Gastroesophageal sphincter (tissue), 4 donors: ENCODE data around the gene KLLN. TPM values are rescaled to one million over a fixed set of nuclear protein-coding genes. Genes with fewer than 3 reads are reported as not detected.

ENCODE experiments used
- ATAC-seq: fragments of 150-250 bp; one replicate; pipeline ENCODE4 v1.9.1; 2016; ENCODE audit warnings: mild to moderate bottlenecking, moderate library complexity
- H3K27ac ChIP-seq, 4 donors: fragments of 200-600 bp; sonication (generic) in 3 of 4; 1 replicate in 3 of 4; 2 replicates in 1 of 4; pipeline ENCODE4 v1.5.1; 2016 to 2019
- H3K27me3 ChIP-seq: fragments of 200-600 bp; sonication (generic); one replicate; pipeline ENCODE4 v1.5.1; 2019
- H3K36me3 ChIP-seq, 2 donors: fragments of 200-600 bp; sonication (generic); one replicate each; pipeline ENCODE4 v1.5.1; 2019; ENCODE audit warnings: control low read depth in 1 of 2
- H3K4me1 ChIP-seq, 3 donors: fragments of 200-600 bp; sonication (generic); 1 replicate in 2 of 3; 2 replicates in 1 of 3; pipeline ENCODE4 v1.5.1; 2016 to 2019; ENCODE audit warnings: control low read depth in 2 of 3
- H3K4me3 ChIP-seq, 2 donors: fragments of 200-600 bp; sonication (generic); one replicate each; pipeline ENCODE4 v1.5.1; 2019; ENCODE audit warnings: mild to moderate bottlenecking in 1 of 2, moderate library complexity in 1 of 2
- H3K9me3 ChIP-seq, 3 donors: fragments of 200-600 bp; sonication (generic); one replicate each; pipeline ENCODE4 v1.5.1; 2017 to 2019; ENCODE audit warnings: control low read depth in 2 of 3
- CTCF ChIP-seq, 4 experiments: fragments of 200-600 bp in 2 of 4; fragments of 450-650 bp in 2 of 4; sonication (generic) in 1 of 4; IDR thresholded peaks; one replicate each; pipeline ENCODE4 v1.5.1; 2017 to 2019; ENCODE audit warnings: antibody characterized with exemption in 4 of 4, mild to moderate bottlenecking in 2 of 4, moderate library complexity in 2 of 4
- EP300 ChIP-seq: sonication (generic); formaldehyde crosslinking; IDR thresholded peaks from one replicate; pipeline ENCODE4 v1.6.1; 2017; ENCODE audit warnings: antibody characterized with exemption, mild to moderate bottlenecking
- POLR2A ChIP-seq, 2 donors: fragments of 450-650 bp; IDR thresholded peaks; one replicate each; pipeline ENCODE4 v1.6.1; 2017; ENCODE audit warnings: antibody characterized with exemption in 2 of 2, mild to moderate bottlenecking in 2 of 2, moderate library complexity in 1 of 2
- POLR2AphosphoS5 ChIP-seq: sonication (generic); formaldehyde crosslinking; IDR thresholded peaks from one replicate; pipeline ENCODE4 v1.6.1; 2017; ENCODE audit warnings: antibody characterized with exemption
- WGBS, 2 donors: methylation state at CpG; one replicate each; pipeline ENCODE4 v1.1.5; 2018; ENCODE audit warnings: low coverage in 1 of 2; 5-methylcytosine and 5-hydroxymethylcytosine counted together
- total RNA-seq, 4 donors: library from RNA; depleted of rRNA; stranded (reverse); fragments of >200 nt; gene quantifications; one replicate each; pipeline ENCODE4 v1.1.0, GENCODE V29; 2016

Gene KLLN
- total RNA-seq, 4 donors from 2014 or later: 0.05 to 0.54 (median 0.19) TPM; not detected in 1

GRCh38 chr10:87878664-87879459 is 15.5 kb upstream of the KLLN start:
- no peaks in the 10 kb centered on the region for H3K27me3 ChIP-seq
- no peak overlapping the region for H3K27ac ChIP-seq
- 72 to 78% methylated on average over 6 to 7 of the region's 9 CpGs for WGBS, 2 donors
- ATAC-seq: no peak
- H3K9me3 ChIP-seq: no peaks in the 10 kb centered on the region
- no peak for TF ChIP-seq EP300
- TF ChIP-seq CTCF (IDR thresholded peaks at IDR 0.05): no peak
- TF ChIP-seq POLR2A (IDR thresholded peaks at IDR 0.05): no peak
- TF ChIP-seq POLR2AphosphoS5: no peak
- H3K4me1 ChIP-seq: peaks cover 0 to 87% (median 4%) of the 10 kb centered on the region in 3 donors
- no peak overlapping the region for H3K4me3 ChIP-seq
- H3K36me3 ChIP-seq: no peaks in the 10 kb centered on the region

- Histone ChIP-seq H3K27ac (no peak overlapping the region), H3K27me3 (no peaks in the 10 kb centered on the region), H3K9me3 (no peaks in the 10 kb centered on the region), H3K4me1 (peaks cover 0 to 93% (median 10%) of the 10 kb centered on the region in 3 donors), H3K36me3 (no peaks in the 10 kb centered on the region), H3K4me3 (no peak overlapping the region)
- TF ChIP-seq POLR2AphosphoS5: no peak
- no peak for TF ChIP-seq POLR2A (IDR thresholded peaks at IDR 0.05)
- no peak for TF ChIP-seq EP300
- no peak for TF ChIP-seq CTCF (IDR thresholded peaks at IDR 0.05)
- ATAC-seq: no peak
- 27 to 37% methylated on average over 4 of the region's 4 CpGs for WGBS, 2 donors
Measured at GRCh38 chr10:87875929-87876571, 12.7 kb upstream of the KLLN start.

GRCh38 chr10:87873656-87874055 is 10.3 kb upstream of the KLLN start:
- Histone ChIP-seq H3K4me1 (peaks cover 4 to 97% (median 14%) of the 10 kb centered on the region in 3 donors), H3K9me3 (no peaks in the 10 kb centered on the region), H3K4me3 (no peak overlapping the region), H3K27me3 (no peaks in the 10 kb centered on the region), H3K27ac (no peak overlapping the region), H3K36me3 (no peaks in the 10 kb centered on the region)
- WGBS, 2 donors: 42 to 82% methylated on average over 2 of the region's 2 CpGs
- no peak for ATAC-seq
- no peak for TF ChIP-seq EP300
- no peak for TF ChIP-seq CTCF (IDR thresholded peaks at IDR 0.05)
- no peak for TF ChIP-seq POLR2A (IDR thresholded peaks at IDR 0.05)
- no peak for TF ChIP-seq POLR2AphosphoS5

- TF ChIP-seq CTCF (IDR thresholded peaks at IDR 0.05) (no peak), POLR2AphosphoS5 (no peak), EP300 (no peak), POLR2A (IDR thresholded peaks at IDR 0.05) (no peak)
- WGBS, 2 donors: 95% methylated on average over 3 to 6 of the region's 6 CpGs
- no peak overlapping the region for H3K4me3 ChIP-seq
- no peaks in the 10 kb centered on the region for H3K9me3 ChIP-seq
- peak overlapping the region in 1 of 4 donors; percentile 9 for H3K27ac ChIP-seq
- no peaks in the 10 kb centered on the region for H3K36me3 ChIP-seq
- H3K27me3 ChIP-seq: no peaks in the 10 kb centered on the region
- H3K4me1 ChIP-seq: peaks cover 4 to 97% (median 14%) of the 10 kb centered on the region in 3 donors
- no peak for ATAC-seq
Measured at GRCh38 chr10:87872828-87873227, 9.5 kb upstream of the KLLN start.
